Activated CD4-positive, alpha-beta T cell treated with anti-CD3 and anti-CD28 coated beads, Interleukin-2, amount 50 U/mL, for 24 hours (primary cell): ENCODE results near the gene C9orf50.

Experiments
- DNase-seq, 2 donors: peaks; one replicate each; pipeline ENCODE4 v3.0.0-alpha.2; 2020; ENCODE audit warnings: low read depth in 1 of 2, low spot score in 1 of 2

C9orf50 gene

GRCh38 chr9:129632460-129632859 lies 11.6 kb upstream of the C9orf50 start:
- DNase-seq: no peak

GRCh38 chr9:129631674-129632129 lies 10.8 kb upstream of the C9orf50 start:
- no peak for DNase-seq

- DNase-seq: no peak
Measured at GRCh38 chr9:129630967-129631673, 10.2 kb upstream of the C9orf50 start.

GRCh38 chr9:129629251-129629820 lies 8.4 kb upstream of the C9orf50 start:
- DNase-seq: no peak

- DNase-seq: no peak
Measured at GRCh38 chr9:129628709-129629108, 7.8 kb upstream of the C9orf50 start.

- no peak for DNase-seq
Measured at GRCh38 chr9:129627556-129628440, 6.9 kb upstream of the C9orf50 start.

GRCh38 chr9:129626625-129627284 lies 5.9 kb upstream of the C9orf50 start:
- no peak for DNase-seq

GRCh38 chr9:129626079-129626624 lies 5.3 kb upstream of the C9orf50 start, which contains the start of gene NTMT1:
Gene NTMT1, plus strand, starts transcription at chr9:129626163. Its CDS starts 6,541 bp downstream, at chr9:129632704.
- DNase-seq: peak; percentile 88 to 89

GRCh38 chr9:129624947-129625346 lies 4.0 kb upstream of the C9orf50 start:
- no peak for DNase-seq

- peak; percentile 49 to 57 for DNase-seq
Measured at GRCh38 chr9:129624168-129624759, 3.4 kb upstream of the C9orf50 start.

GRCh38 chr9:129623331-129623730 lies 2.4 kb upstream of the C9orf50 start:
- no peak for DNase-seq

GRCh38 chr9:129619787-129620668 lies 873 bp downstream of the C9orf50 start:
- DNase-seq: no peak

GRCh38 chr9:129617167-129617566 lies 3.7 kb downstream of the C9orf50 start:
- DNase-seq: no peak

GRCh38 chr9:129615407-129616285 lies 5.3 kb downstream of the C9orf50 start:
- DNase-seq: no peak

- DNase-seq: no peak
Measured at GRCh38 chr9:129614932-129615331, 6.0 kb downstream of the C9orf50 start.

- no peak for DNase-seq
Measured at GRCh38 chr9:129613520-129614175, 7.3 kb downstream of the C9orf50 start.

GRCh38 chr9:129612815-129613519 lies 7.9 kb downstream of the C9orf50 start:
- DNase-seq: no peak
